ENCODE measurements around the gene GSTM1.
A peak's percentile ranks its signal among the peaks of the same experiment; 100 is the strongest.

Gene GSTM1

DNA sequence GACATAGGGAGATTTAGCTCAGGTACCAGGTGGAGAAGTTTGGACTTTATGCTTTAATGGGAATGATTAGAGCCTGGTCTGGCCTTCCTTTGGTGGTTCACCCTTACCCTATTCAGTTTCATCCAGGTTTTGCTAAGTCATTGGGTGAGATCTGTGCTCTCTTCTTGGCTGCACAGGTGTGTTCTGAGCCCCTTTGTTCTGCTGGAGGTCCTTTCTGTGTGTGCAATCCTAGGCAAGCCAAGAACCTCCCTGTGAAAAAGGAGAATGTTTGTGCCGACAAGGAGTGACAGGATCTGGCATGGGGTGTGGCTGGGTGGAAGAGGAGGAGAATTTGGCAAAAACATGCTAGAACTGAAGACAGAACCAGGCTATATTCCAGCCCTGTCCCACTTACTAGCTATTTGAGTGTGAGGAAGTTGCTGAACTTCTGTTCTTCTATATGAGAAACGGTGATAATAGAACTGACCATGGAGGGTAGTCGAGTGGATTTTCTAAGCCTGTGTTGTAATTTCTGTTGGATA, 29.0 kb downstream of the GSTM1 start:
- no peak overlapping the region for H3K27ac ChIP-seq (ENCODE audit: insufficient read depth in 1 of 2, low read depth in 1 of 2, low read length in 2 of 2, poor library complexity in 1 of 2, severe bottlenecking in 2 of 2)
- H3K9me3 ChIP-seq (ENCODE audit: control extremely low read depth in 1 of 5, control insufficient read depth in 4 of 5, insufficient read depth in 2 of 5, low read depth in 1 of 5, low read length in 4 of 5), result no peaks in the 10 kb centered on the region
- no peaks in the 10 kb centered on the region for H3K27me3 ChIP-seq (replicated peaks in 2 of 5; ENCODE audit: control insufficient read depth in 4 of 5, insufficient read depth in 5 of 5, low read length in 4 of 5)
- DNase-seq, result no peak
- peaks cover 0 to 8% (median 5%) of the 10 kb centered on the region in 4 experiments for H3K4me1 ChIP-seq (ENCODE audit: control extremely low read depth in 1 of 4, control insufficient read depth in 4 of 4, insufficient read depth in 4 of 4, low read length in 3 of 4)
- H3K36me3 ChIP-seq (ENCODE audit: control insufficient read depth in 4 of 4, insufficient read depth in 4 of 4, low read length in 3 of 4), result no peaks in the 10 kb centered on the region
- H3K4me3 ChIP-seq (ENCODE audit: control insufficient read depth in 1 of 7, extremely low read depth in 1 of 7, insufficient read depth in 4 of 7, low read depth in 2 of 7, low read length in 6 of 7), result no peak overlapping the region
- ChIA-PET POLR2A (no interaction called here), CTCF (interaction anchor here (0.9 to 1.9 kb wide), 3 partner anchors 56 to 267 kb away, joined by 3 to 6 read pairs (median 4); partner anchors contain the start of gene AHCYL1)
- 100% methylated on average over 3 of the region's 3 CpGs for WGBS (ENCODE audit: insufficient coverage)

- WGBS (ENCODE audit: insufficient coverage), result 85% methylated on average over 4 of the region's 5 CpGs
- CTCF ChIA-PET, result interaction anchor here (1.3 to 1.9 kb wide), 3 partner anchors 9 to 182 kb away, joined by 3 to 6 read pairs (median 3); no protein-coding TSS in a partner anchor
- Histone ChIP-seq H3K9me3 (ENCODE audit: control extremely low read depth in 1 of 5, control insufficient read depth in 4 of 5, insufficient read depth in 2 of 5, low read depth in 1 of 5, low read length in 4 of 5) (no peaks in the 10 kb centered on the region), H3K4me3 (ENCODE audit: control insufficient read depth in 1 of 7, extremely low read depth in 1 of 7, insufficient read depth in 4 of 7, low read depth in 2 of 7, low read length in 6 of 7) (no peak overlapping the region), H3K27me3 (replicated peaks in 2 of 5; ENCODE audit: control insufficient read depth in 4 of 5, insufficient read depth in 5 of 5, low read length in 4 of 5) (no peaks in the 10 kb centered on the region), H3K4me1 (ENCODE audit: control extremely low read depth in 1 of 4, control insufficient read depth in 4 of 4, insufficient read depth in 4 of 4, low read length in 3 of 4) (peaks cover 0 to 2% (median under 1%) of the 10 kb centered on the region in 4 experiments), H3K27ac (ENCODE audit: insufficient read depth in 1 of 2, low read depth in 1 of 2, low read length in 2 of 2, poor library complexity in 1 of 2, severe bottlenecking in 2 of 2) (no peak overlapping the region), H3K36me3 (ENCODE audit: control insufficient read depth in 4 of 4, insufficient read depth in 4 of 4, low read length in 3 of 4) (no peaks in the 10 kb centered on the region)
- POLR2A ChIA-PET, result no interaction called here
- DNase-seq, result no peak
Observed at GRCh38 chr1:109717729-109718128, 30.1 kb downstream of the GSTM1 start.

- Histone ChIP-seq H3K27me3 (replicated peaks in 2 of 5; ENCODE audit: control insufficient read depth in 4 of 5, insufficient read depth in 5 of 5, low read length in 4 of 5) (no peaks in the 10 kb centered on the region), H3K4me3 (ENCODE audit: control insufficient read depth in 1 of 7, extremely low read depth in 1 of 7, insufficient read depth in 4 of 7, low read depth in 2 of 7, low read length in 6 of 7) (no peak overlapping the region), H3K36me3 (ENCODE audit: control insufficient read depth in 4 of 4, insufficient read depth in 4 of 4, low read length in 3 of 4) (no peaks in the 10 kb centered on the region), H3K4me1 (ENCODE audit: control extremely low read depth in 1 of 4, control insufficient read depth in 4 of 4, insufficient read depth in 4 of 4, low read length in 3 of 4) (peaks cover 0 to 2% (median 0%) of the 10 kb centered on the region in 4 experiments), H3K27ac (ENCODE audit: insufficient read depth in 1 of 2, low read depth in 1 of 2, low read length in 2 of 2, poor library complexity in 1 of 2, severe bottlenecking in 2 of 2) (no peak overlapping the region), H3K9me3 (ENCODE audit: control extremely low read depth in 1 of 5, control insufficient read depth in 4 of 5, insufficient read depth in 2 of 5, low read depth in 1 of 5, low read length in 4 of 5) (no peaks in the 10 kb centered on the region)
- no peak for DNase-seq
- ChIA-PET POLR2A (no interaction called here), CTCF (interaction anchor here (1.3 kb wide), 1 partner anchor 183 kb away, joined by 3 read pairs; no protein-coding TSS in a partner anchor)
- 100% methylated on average over 2 of the region's 2 CpGs for WGBS (ENCODE audit: insufficient coverage)
Observed at GRCh38 chr1:109718495-109718894, 30.9 kb downstream of the GSTM1 start.

- POLR2A ChIA-PET, result no interaction called here
- H3K27ac ChIP-seq (ENCODE audit: insufficient read depth in 1 of 2, low read depth in 1 of 2, low read length in 2 of 2, poor library complexity in 1 of 2, severe bottlenecking in 2 of 2), result no peak overlapping the region
- H3K36me3 ChIP-seq (ENCODE audit: control insufficient read depth in 4 of 4, insufficient read depth in 4 of 4, low read length in 3 of 4), result no peaks in the 10 kb centered on the region
- no peak overlapping the region for H3K4me3 ChIP-seq (ENCODE audit: control insufficient read depth in 1 of 7, extremely low read depth in 1 of 7, insufficient read depth in 4 of 7, low read depth in 2 of 7, low read length in 6 of 7)
- no peaks in the 10 kb centered on the region for H3K9me3 ChIP-seq (ENCODE audit: control extremely low read depth in 1 of 5, control insufficient read depth in 4 of 5, insufficient read depth in 2 of 5, low read depth in 1 of 5, low read length in 4 of 5)
- H3K4me1 ChIP-seq (ENCODE audit: control extremely low read depth in 1 of 4, control insufficient read depth in 4 of 4, insufficient read depth in 4 of 4, low read length in 3 of 4), result peaks cover 0 to 2% (median 0%) of the 10 kb centered on the region in 4 experiments
- no peaks in the 10 kb centered on the region for H3K27me3 ChIP-seq (replicated peaks in 2 of 5; ENCODE audit: control insufficient read depth in 4 of 5, insufficient read depth in 5 of 5, low read length in 4 of 5)
- WGBS (ENCODE audit: insufficient coverage), result 77% methylated on average over 4 of the region's 5 CpGs
- peak in 2 of 3 donors; percentile 48 to 52 for DNase-seq
- CTCF ChIA-PET, result interaction anchor here (0.9 to 1.3 kb wide), 2 partner anchors 68 to 184 kb away, joined by 3 to 4 read pairs; no protein-coding TSS in a partner anchor
Observed at GRCh38 chr1:109719337-109719837, 31.8 kb downstream of the GSTM1 start.

DNA sequence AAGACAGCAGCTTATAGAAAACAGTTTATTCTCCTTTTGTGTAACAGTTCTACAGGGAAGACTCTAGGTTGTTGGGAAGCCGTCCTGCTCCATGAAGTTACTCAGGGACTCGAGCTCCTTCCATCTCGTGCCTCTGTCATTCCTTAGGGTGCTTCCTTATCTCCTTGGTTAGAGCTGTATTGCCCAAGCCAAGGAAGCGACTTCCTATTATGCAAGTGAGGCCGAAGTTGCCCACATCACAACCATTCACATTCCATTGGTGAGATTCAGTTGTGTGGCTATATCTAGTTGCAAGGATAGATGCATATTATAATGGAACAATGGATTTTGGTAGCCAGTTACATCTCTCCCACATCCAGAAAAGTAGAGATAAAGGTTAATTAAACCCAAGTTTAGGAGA, 33.4 kb downstream of the GSTM1 start:
- Histone ChIP-seq H3K27ac (ENCODE audit: insufficient read depth in 1 of 2, low read depth in 1 of 2, low read length in 2 of 2, poor library complexity in 1 of 2, severe bottlenecking in 2 of 2) (no peak overlapping the region), H3K9me3 (ENCODE audit: control extremely low read depth in 1 of 5, control insufficient read depth in 4 of 5, insufficient read depth in 2 of 5, low read depth in 1 of 5, low read length in 4 of 5) (peaks cover 0 to 9% (median 2%) of the 10 kb centered on the region in 5 experiments), H3K4me3 (ENCODE audit: control insufficient read depth in 1 of 7, extremely low read depth in 1 of 7, insufficient read depth in 4 of 7, low read depth in 2 of 7, low read length in 6 of 7) (no peak overlapping the region), H3K36me3 (ENCODE audit: control insufficient read depth in 4 of 4, insufficient read depth in 4 of 4, low read length in 3 of 4) (no peaks in the 10 kb centered on the region), H3K27me3 (replicated peaks in 2 of 5; ENCODE audit: control insufficient read depth in 4 of 5, insufficient read depth in 5 of 5, low read length in 4 of 5) (no peaks in the 10 kb centered on the region), H3K4me1 (ENCODE audit: control extremely low read depth in 1 of 4, control insufficient read depth in 4 of 4, insufficient read depth in 4 of 4, low read length in 3 of 4) (peaks cover 0 to 2% (median 0%) of the 10 kb centered on the region in 4 experiments)
- ChIA-PET CTCF (interaction anchor here (1.3 kb wide), 1 partner anchor 85 kb away, joined by 3 read pairs; no protein-coding TSS in a partner anchor), POLR2A (no interaction called here)
- DNase-seq, result no peak
- WGBS (ENCODE audit: insufficient coverage), result 100% methylated on average over 2 of the region's 5 CpGs

- CTCF ChIA-PET, result no interaction called here
- no CpG with 5 or more reads among the region's 1 CpG for WGBS (ENCODE audit: insufficient coverage)
- Histone ChIP-seq H3K27me3 (replicated peaks in 2 of 5; ENCODE audit: control insufficient read depth in 4 of 5, insufficient read depth in 5 of 5, low read length in 4 of 5) (no peaks in the 10 kb centered on the region), H3K36me3 (ENCODE audit: control insufficient read depth in 4 of 4, insufficient read depth in 4 of 4, low read length in 3 of 4) (no peaks in the 10 kb centered on the region), H3K9me3 (ENCODE audit: control extremely low read depth in 1 of 5, control insufficient read depth in 4 of 5, insufficient read depth in 2 of 5, low read depth in 1 of 5, low read length in 4 of 5) (peaks cover 0 to 15% (median 2%) of the 10 kb centered on the region in 5 experiments), H3K4me3 (ENCODE audit: control insufficient read depth in 1 of 7, extremely low read depth in 1 of 7, insufficient read depth in 4 of 7, low read depth in 2 of 7, low read length in 6 of 7) (no peak overlapping the region), H3K4me1 (ENCODE audit: control extremely low read depth in 1 of 4, control insufficient read depth in 4 of 4, insufficient read depth in 4 of 4, low read length in 3 of 4) (peaks cover 0 to 2% (median 0%) of the 10 kb centered on the region in 4 experiments), H3K27ac (ENCODE audit: insufficient read depth in 1 of 2, low read depth in 1 of 2, low read length in 2 of 2, poor library complexity in 1 of 2, severe bottlenecking in 2 of 2) (no peak overlapping the region)
- POLR2A ChIA-PET, result no interaction called here
- no peak for DNase-seq
Observed at GRCh38 chr1:109721971-109722370, 34.4 kb downstream of the GSTM1 start.

DNA sequence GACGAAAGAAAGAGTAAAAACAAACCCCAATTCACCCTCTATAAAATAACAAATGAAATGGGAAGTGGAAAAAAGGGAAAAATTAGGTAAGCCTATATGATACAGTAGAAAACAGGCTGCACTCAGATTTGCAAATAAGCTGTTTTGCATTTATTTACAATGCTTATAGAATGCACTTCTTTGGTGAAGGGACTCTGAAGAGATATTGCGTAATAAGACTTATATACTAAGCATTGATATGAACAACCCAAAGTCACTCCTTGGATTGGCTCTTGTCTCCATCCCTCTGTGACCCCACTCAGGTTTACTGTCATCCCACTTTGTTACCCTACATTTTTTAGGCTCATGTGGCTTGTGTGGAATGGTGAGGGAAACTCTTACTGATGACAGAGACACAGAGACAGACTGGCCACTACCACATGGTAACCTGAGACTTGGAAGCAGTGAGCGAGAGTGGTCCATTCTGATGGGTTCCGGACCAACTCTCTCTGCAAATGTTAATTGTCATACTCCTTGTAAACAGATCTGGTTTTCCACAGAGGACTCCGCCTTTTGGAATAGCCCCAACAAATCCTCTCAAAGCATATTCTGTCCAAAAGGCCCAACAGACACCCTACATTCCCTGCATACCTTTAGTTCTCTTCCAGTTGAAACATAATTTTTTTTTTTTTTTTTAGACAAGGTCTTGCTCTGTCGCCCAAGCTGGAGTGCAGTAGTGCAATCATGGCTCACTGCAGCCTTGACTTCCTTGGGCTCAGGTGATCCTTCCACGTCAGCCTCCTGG, 35.5 kb downstream of the GSTM1 start:
- H3K36me3 ChIP-seq (ENCODE audit: control insufficient read depth in 4 of 4, insufficient read depth in 4 of 4, low read length in 3 of 4), result no peaks in the 10 kb centered on the region
- POLR2A ChIA-PET, result no interaction called here
- WGBS (ENCODE audit: insufficient coverage), result 88% methylated on average over 5 of the region's 7 CpGs
- H3K4me3 ChIP-seq (ENCODE audit: control insufficient read depth in 1 of 7, extremely low read depth in 1 of 7, insufficient read depth in 4 of 7, low read depth in 2 of 7, low read length in 6 of 7), result no peak overlapping the region
- H3K9me3 ChIP-seq (ENCODE audit: control extremely low read depth in 1 of 5, control insufficient read depth in 4 of 5, insufficient read depth in 2 of 5, low read depth in 1 of 5, low read length in 4 of 5), result peaks cover 0 to 15% (median 2%) of the 10 kb centered on the region in 5 experiments
- H3K27ac ChIP-seq (ENCODE audit: insufficient read depth in 1 of 2, low read depth in 1 of 2, low read length in 2 of 2, poor library complexity in 1 of 2, severe bottlenecking in 2 of 2), result no peak overlapping the region
- H3K4me1 ChIP-seq (ENCODE audit: control extremely low read depth in 1 of 4, control insufficient read depth in 4 of 4, insufficient read depth in 4 of 4, low read length in 3 of 4), result peaks cover 0 to 2% (median 0%) of the 10 kb centered on the region in 4 experiments
- no peak for DNase-seq
- H3K27me3 ChIP-seq (replicated peaks in 2 of 5; ENCODE audit: control insufficient read depth in 4 of 5, insufficient read depth in 5 of 5, low read length in 4 of 5), result no peaks in the 10 kb centered on the region
- CTCF ChIA-PET, result no interaction called here
